Erythroblast (primary cell): ENCODE results near the gene METTL13.

Experiments
- DNase-seq, 2 experiments: peaks; one replicate each; lab custom pipeline; 2025; lab: John Stamatoyannopoulos, UW
- GATA1 ChIP-seq: IDR thresholded peaks from 2 replicates; pipeline ENCODE4 v1.6.1; 2011; ENCODE audit warnings: low read depth, mild to moderate bottlenecking, control low read depth, low read length, moderate library complexity
- POLR2A ChIP-seq: IDR thresholded peaks from 2 replicates; pipeline ENCODE4 v1.6.1; 2011; ENCODE audit warnings: mild to moderate bottlenecking, low read length

METTL13 gene

GRCh38 chr1:171802207-171802606, 20.7 kb downstream of the METTL13 start:
- DNase-seq, result no peak
- no peak for TF ChIP-seq GATA1
- no peak for TF ChIP-seq POLR2A

DNA sequence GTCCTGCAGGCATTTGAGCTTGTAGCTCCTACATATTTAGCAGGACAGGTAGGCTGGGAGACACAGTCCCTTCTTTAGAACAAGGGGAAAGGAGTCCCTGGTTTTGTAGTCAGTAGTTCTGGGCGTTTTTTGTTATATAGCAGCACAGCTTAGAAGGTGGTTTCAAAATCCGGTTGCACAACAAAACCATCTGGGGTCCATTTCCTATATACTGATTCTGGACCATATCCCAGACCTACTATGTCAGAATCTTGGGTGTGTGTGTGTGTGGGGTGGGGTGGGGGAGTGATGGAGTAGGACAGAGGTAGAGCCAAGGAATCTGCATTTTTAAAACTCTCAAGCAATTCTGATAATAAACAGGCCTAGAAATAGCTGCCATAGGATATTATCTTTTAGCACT, 21.6 kb downstream of the METTL13 start:
- TF ChIP-seq GATA1 (no peak), POLR2A (no peak)
- DNase-seq, result no peak

- TF ChIP-seq GATA1 (no peak), POLR2A (no peak)
- DNase-seq, result no peak
Observed at GRCh38 chr1:171803461-171804022, 22.1 kb downstream of the METTL13 start.

GRCh38 chr1:171805395-171806115, 24.1 kb downstream of the METTL13 start:
- TF ChIP-seq POLR2A (no peak), GATA1 (no peak)
- no peak for DNase-seq

GRCh38 chr1:171807556-171807955, 26.1 kb downstream of the METTL13 start:
- TF ChIP-seq GATA1 (no peak), POLR2A (no peak)
- no peak for DNase-seq

DNA sequence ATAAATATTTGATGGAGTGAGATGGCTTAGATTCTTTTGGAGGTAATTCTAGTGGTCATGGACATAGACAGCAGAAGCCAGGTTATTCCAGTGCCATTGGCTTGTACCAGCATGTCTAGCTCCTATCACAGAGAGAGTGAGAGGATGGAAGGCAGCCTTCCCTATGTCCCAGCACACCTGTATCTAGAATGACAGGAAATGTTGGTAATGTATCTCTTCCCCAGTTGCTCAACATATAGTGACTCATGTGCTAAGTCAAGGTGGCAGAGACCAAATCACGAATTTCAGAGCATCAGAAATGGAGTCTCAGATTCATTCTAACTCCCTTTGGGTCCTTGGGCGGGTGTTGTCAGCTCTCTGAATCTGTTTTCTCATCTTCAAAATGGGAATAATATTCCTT, 28.4 kb downstream of the METTL13 start:
- no peak for DNase-seq
- TF ChIP-seq GATA1, result no peak
- TF ChIP-seq POLR2A, result no peak

DNA sequence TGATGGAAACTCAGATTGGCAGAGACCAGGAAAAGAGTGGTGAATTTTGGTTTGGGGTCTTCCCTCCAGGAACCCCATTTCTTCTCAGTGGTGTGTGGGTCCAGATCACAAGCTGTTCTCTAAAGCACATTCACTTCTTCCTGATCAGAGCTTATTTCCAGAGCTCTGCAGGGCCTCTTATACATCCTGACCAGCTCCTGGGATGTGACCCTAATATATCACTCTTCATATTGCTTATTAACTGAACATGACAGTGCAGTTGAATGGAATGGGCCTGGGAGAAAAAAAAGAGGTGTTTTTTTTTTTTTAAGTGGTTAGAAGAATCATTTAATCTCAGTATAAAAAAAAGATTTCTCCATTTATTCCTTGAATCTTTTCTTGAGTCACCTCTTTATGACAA, 30.2 kb downstream of the METTL13 start:
- TF ChIP-seq GATA1, result no peak
- no peak for TF ChIP-seq POLR2A
- DNase-seq, result no peak

DNA sequence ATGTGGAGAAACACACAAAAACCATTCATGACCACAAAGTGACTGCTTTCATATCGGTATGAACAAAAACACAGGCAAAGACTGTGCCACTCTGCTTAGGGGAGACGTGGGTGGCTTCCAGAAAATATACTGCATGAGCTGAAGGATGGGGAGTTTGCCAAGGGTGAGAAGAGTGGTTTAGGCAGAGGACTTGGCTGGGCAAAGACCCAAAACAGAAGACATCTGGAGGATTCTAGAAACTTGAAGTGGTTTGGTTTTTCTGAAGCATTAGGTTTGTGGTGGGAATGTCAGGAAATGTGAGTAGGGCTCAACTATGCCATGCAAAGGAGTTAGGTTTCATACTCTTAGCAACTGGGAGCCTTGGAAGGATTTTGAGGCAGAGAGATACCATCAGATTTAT, 33.2 kb downstream of the METTL13 start:
- DNase-seq, result no peak

GRCh38 chr1:171816300-171816901, 34.9 kb downstream of the METTL13 start:
- TF ChIP-seq POLR2A (no peak), GATA1 (no peak)
- no peak for DNase-seq

More for the DNA sequence above, 33.2 kb downstream of the METTL13 start:
- TF ChIP-seq POLR2A (no peak), GATA1 (no peak)

DNA sequence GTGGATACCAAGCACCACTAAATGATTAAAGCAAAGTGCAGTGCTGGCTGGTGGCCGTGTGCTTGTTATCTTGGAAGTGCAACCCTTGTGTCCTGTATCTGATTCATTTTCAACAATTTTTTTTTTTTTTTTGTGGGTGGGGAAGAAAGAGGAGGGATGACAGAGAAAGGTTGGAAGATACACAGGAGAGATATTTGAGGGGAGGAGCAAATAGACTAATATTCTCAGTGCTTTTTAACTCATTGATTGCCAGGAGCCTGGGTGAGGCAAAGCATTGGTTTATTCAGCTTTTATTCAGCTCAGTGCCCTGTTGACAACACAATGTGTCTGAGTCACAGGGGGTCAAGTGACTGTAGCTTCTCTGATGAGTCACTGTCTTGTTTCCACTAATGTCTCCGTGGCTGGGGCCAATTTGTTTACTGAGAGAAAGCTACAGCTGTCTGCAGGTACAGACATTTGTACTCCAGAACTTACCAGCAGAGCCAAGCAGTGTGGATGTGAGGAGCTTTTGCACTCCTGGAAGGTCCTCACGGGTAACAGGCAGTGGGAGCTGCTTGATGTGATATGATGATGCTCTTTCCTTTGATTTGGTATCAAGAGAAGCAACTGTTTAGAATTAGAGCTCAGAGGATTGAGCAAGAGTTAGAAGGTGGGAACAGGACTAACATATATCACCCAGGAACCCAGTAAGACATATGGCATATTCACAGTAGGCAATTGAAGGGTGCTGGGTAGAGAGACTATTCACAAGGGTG, 36.2 kb downstream of the METTL13 start:
- peak; percentile 61 to 73 for DNase-seq

GRCh38 chr1:171819946-171820345, 38.5 kb downstream of the METTL13 start:
- no peak for TF ChIP-seq GATA1
- TF ChIP-seq POLR2A, result no peak
- DNase-seq, result no peak

More for the DNA sequence above, 36.2 kb downstream of the METTL13 start:
- TF ChIP-seq GATA1 (no peak), POLR2A (peak; percentile 2)

- no peak for DNase-seq
- TF ChIP-seq POLR2A, result no peak
Observed at GRCh38 chr1:171826973-171827372, 45.5 kb downstream of the METTL13 start.

DNA sequence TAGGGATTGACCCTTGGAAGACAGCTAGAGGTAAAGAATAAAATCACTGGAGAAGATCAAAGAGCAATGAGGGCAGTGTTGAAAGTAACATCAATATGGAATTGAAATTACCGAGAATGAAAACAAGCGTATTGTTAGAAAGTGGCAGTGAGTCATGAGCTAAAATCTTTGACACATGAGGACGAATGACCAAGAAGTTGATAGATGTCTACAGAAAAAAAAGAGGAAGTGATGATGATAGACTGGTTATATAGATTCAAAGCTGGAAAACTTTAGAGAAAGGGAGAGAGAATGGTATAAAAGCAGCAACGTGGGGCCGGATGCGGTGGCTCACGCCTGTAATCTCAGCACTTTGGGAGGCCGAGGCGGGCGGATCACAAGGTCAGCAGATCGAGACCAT, 47.3 kb downstream of the METTL13 start:
- no peak for TF ChIP-seq POLR2A
- no peak for TF ChIP-seq GATA1
- DNase-seq, result no peak

GRCh38 chr1:171833091-171833825, 51.8 kb downstream of the METTL13 start:
- peak in 1 of 2 experiments; percentile 37 for DNase-seq

More at GRCh38 chr1:171833091-171833825, 51.8 kb downstream of the METTL13 start:
- TF ChIP-seq POLR2A (no peak), GATA1 (no peak)
